Measurements from ENCODE around the gene SEMA3A. TPM values are rescaled to one million over a fixed set of nuclear protein-coding genes. Genes with fewer than 3 reads are reported as not detected.

SEMA3A gene
- total RNA-seq, 1 donor from 2014 or later: 134 TPM

GRCh38 chr7:84187087-84187805 is 7.3 kb downstream of the SEMA3A start:
- Histone ChIP-seq H3K79me2 (ENCODE audit: low read depth) (peaks cover 100% of the 10 kb centered on the region), H2AFZ (replicated peaks) (no peak overlapping the region), H3K9me3 (ENCODE audit: low read depth) (no peaks in the 10 kb centered on the region), H4K20me1 (ENCODE audit: low read depth) (peaks cover 30% of the 10 kb centered on the region), H3K36me3 (no peaks in the 10 kb centered on the region), H3K27ac (peak overlapping the region; percentile 8), H3F3A (ENCODE audit: low read depth) (peaks cover 21% of the 10 kb centered on the region), H3K9ac (no peak overlapping the region), H3K4me3 (no peak overlapping the region), H3K4me2 (peak overlapping the region; percentile 2), H3K4me1 (peaks cover 49% of the 10 kb centered on the region), H3K27me3 (no peaks in the 10 kb centered on the region)
- Mint-ChIP-seq H3K4me1 (peaks cover 31% of the 10 kb centered on the region), H3K27ac (no peak overlapping the region), H3K4me3 (no peak overlapping the region), H3K36me3 (peaks cover 30% of the 10 kb centered on the region), H3K27me3 (ENCODE audit: insufficient read depth, low read depth) (peaks cover 2% of the 10 kb centered on the region), H3K9me3 (peaks cover 9% of the 10 kb centered on the region)
- TF ChIP-seq EZH2phosphoT487 (IDR thresholded peaks at IDR 0.05) (no peak), EZH2 (IDR thresholded peaks at IDR 0.05) (no peak)
- TF ChIP-seq, protein P1, sequence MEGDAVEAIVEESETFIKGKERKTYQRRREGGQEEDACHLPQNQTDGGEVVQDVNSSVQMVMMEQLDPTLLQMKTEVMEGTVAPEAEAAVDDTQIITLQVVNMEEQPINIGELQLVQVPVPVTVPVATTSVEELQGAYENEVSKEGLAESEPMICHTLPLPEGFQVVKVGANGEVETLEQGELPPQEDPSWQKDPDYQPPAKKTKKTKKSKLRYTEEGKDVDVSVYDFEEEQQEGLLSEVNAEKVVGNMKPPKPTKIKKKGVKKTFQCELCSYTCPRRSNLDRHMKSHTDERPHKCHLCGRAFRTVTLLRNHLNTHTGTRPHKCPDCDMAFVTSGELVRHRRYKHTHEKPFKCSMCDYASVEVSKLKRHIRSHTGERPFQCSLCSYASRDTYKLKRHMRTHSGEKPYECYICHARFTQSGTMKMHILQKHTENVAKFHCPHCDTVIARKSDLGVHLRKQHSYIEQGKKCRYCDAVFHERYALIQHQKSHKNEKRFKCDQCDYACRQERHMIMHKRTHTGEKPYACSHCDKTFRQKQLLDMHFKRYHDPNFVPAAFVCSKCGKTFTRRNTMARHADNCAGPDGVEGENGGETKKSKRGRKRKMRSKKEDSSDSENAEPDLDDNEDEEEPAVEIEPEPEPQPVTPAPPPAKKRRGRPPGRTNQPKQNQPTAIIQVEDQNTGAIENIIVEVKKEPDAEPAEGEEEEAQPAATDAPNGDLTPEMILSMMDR (IDR thresholded peaks at IDR 0.05): no peak
- DNase-seq (ENCODE audit: low spot score): no peak

- Mint-ChIP-seq H3K4me1 (peaks cover 16% of the 10 kb centered on the region), H3K36me3 (peaks cover 39% of the 10 kb centered on the region), H3K4me3 (no peak overlapping the region), H3K9me3 (peaks cover 11% of the 10 kb centered on the region), H3K27ac (no peak overlapping the region), H3K27me3 (ENCODE audit: insufficient read depth, low read depth) (peaks cover 2% of the 10 kb centered on the region)
- no peak for DNase-seq (ENCODE audit: low spot score)
- H3K9me3 ChIP-seq (ENCODE audit: low read depth): no peaks in the 10 kb centered on the region
- TF ChIP-seq, protein P1 (IDR thresholded peaks at IDR 0.05): no peak
- no peak for TF ChIP-seq EZH2 (IDR thresholded peaks at IDR 0.05)
- TF ChIP-seq EZH2phosphoT487 (IDR thresholded peaks at IDR 0.05): no peak
- no peak overlapping the region for H3K9ac ChIP-seq
- H3K79me2 ChIP-seq (ENCODE audit: low read depth): peaks cover 99% of the 10 kb centered on the region
- no peak overlapping the region for H3K4me2 ChIP-seq
- peaks cover 35% of the 10 kb centered on the region for H4K20me1 ChIP-seq (ENCODE audit: low read depth)
- H3F3A ChIP-seq (ENCODE audit: low read depth): peaks cover 17% of the 10 kb centered on the region
- no peak overlapping the region for H3K4me3 ChIP-seq
- H3K27me3 ChIP-seq: no peaks in the 10 kb centered on the region
- H3K27ac ChIP-seq: no peak overlapping the region
- H3K36me3 ChIP-seq: no peaks in the 10 kb centered on the region
- no peak overlapping the region for H2AFZ ChIP-seq (replicated peaks)
- peaks cover 27% of the 10 kb centered on the region for H3K4me1 ChIP-seq
Measured at GRCh38 chr7:84183741-84184140, 10.8 kb downstream of the SEMA3A start.

DNA sequence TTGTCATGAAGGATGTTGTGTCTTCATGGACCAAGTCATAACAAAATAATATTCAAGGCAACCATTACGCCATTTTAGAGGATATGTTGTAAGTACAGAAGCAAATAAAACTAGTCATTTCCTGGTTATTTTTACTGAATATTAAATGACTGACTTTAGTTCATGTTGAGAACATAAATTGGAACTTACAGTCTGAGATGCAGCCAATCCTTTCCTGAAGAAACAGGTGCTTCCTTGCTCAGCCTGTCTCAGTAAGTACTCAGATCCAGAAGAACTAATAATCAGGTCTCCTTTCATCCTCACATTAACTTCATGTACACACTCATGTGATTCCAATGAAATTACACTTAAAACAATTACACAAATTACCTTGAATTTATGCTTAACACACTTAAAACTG is 12.3 kb downstream of the SEMA3A start:
- no peak overlapping the region for H3K27ac Mint-ChIP-seq

DNA sequence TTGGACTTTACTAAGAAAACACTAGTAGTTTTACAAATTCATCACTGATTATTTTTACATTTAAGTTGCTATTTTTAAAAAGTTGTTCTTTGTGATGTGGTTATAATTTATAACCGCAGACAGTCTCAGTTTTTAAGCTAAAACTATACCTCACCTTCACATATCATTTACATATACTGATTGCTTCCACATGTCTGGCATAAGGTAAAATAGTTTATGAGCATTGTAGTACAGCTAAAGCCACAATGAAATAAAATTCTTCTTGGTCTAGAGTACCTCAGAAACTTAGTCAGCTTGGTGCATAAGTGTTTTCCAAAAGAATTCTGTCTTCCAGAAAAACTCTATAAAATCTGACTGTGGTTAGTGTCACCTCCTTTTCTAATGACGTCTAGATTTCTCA is 13.0 kb downstream of the SEMA3A start:
- no peaks in the 10 kb centered on the region for H3K4me1 Mint-ChIP-seq

More for the DNA sequence above, 12.3 kb downstream of the SEMA3A start:
- H3K9me3 ChIP-seq (ENCODE audit: low read depth): no peaks in the 10 kb centered on the region
- no peak overlapping the region for H3K4me2 ChIP-seq
- no peaks in the 10 kb centered on the region for H3K36me3 ChIP-seq
- Mint-ChIP-seq H3K4me1 (peaks cover 6% of the 10 kb centered on the region), H3K4me3 (no peak overlapping the region), H3K27me3 (ENCODE audit: insufficient read depth, low read depth) (peaks cover 2% of the 10 kb centered on the region), H3K9me3 (peaks cover 11% of the 10 kb centered on the region), H3K36me3 (peaks cover 38% of the 10 kb centered on the region)
- no peak for DNase-seq (ENCODE audit: low spot score)
- H2AFZ ChIP-seq (replicated peaks): no peak overlapping the region
- peaks cover 35% of the 10 kb centered on the region for H4K20me1 ChIP-seq (ENCODE audit: low read depth)
- H3K79me2 ChIP-seq (ENCODE audit: low read depth): peaks cover 99% of the 10 kb centered on the region
- peaks cover 13% of the 10 kb centered on the region for H3F3A ChIP-seq (ENCODE audit: low read depth)
- TF ChIP-seq EZH2phosphoT487 (IDR thresholded peaks at IDR 0.05): no peak
- H3K4me3 ChIP-seq: no peak overlapping the region
- H3K27ac ChIP-seq: no peak overlapping the region
- H3K27me3 ChIP-seq: no peaks in the 10 kb centered on the region
- no peak overlapping the region for H3K9ac ChIP-seq
- H3K4me1 ChIP-seq: peaks cover 20% of the 10 kb centered on the region

More for the DNA sequence above, 13.0 kb downstream of the SEMA3A start:
- H3K79me2 ChIP-seq (ENCODE audit: low read depth): peaks cover 99% of the 10 kb centered on the region
- H3K4me2 ChIP-seq: no peak overlapping the region
- H4K20me1 ChIP-seq (ENCODE audit: low read depth): peaks cover 30% of the 10 kb centered on the region
- TF ChIP-seq EZH2phosphoT487 (IDR thresholded peaks at IDR 0.05) (no peak), EZH2 (IDR thresholded peaks at IDR 0.05) (no peak)
- TF ChIP-seq, protein P1 (IDR thresholded peaks at IDR 0.05): no peak
- H3K27me3 ChIP-seq: no peaks in the 10 kb centered on the region
- H3F3A ChIP-seq (ENCODE audit: low read depth): peaks cover 10% of the 10 kb centered on the region
- no peaks in the 10 kb centered on the region for H3K9me3 ChIP-seq (ENCODE audit: low read depth)
- H3K9me3 Mint-ChIP-seq: peaks cover 11% of the 10 kb centered on the region
- no peak overlapping the region for H3K27ac Mint-ChIP-seq
- DNase-seq (ENCODE audit: low spot score): no peak
- H3K4me3 Mint-ChIP-seq: no peak overlapping the region
- H3K9ac ChIP-seq: no peak overlapping the region
- H3K27ac ChIP-seq: no peak overlapping the region
- no peak overlapping the region for H3K4me3 ChIP-seq
- peaks cover 32% of the 10 kb centered on the region for H3K36me3 Mint-ChIP-seq
- peaks cover 13% of the 10 kb centered on the region for H3K4me1 ChIP-seq
- no peak overlapping the region for H2AFZ ChIP-seq (replicated peaks)
- peaks cover 2% of the 10 kb centered on the region for H3K27me3 Mint-ChIP-seq (ENCODE audit: insufficient read depth, low read depth)
- no peaks in the 10 kb centered on the region for H3K36me3 ChIP-seq
